GM19438 (cell line): ENCODE measurements around the gene SPCS1.
"Not testable (repeated sequence)": the region's sequence is repeated elsewhere in the genome, so short reads cannot be mapped to it uniquely, and the experiment has no call there.

Source experiments
- ATAC-seq: cut with Tn5 transposase; IDR thresholded peaks from one replicate; pipeline ENCODE4 v1.9.1; 2021; ENCODE audit warnings: low read depth; ENCODE audit not compliant: unreplicated experiment

SPCS1 gene

DNA sequence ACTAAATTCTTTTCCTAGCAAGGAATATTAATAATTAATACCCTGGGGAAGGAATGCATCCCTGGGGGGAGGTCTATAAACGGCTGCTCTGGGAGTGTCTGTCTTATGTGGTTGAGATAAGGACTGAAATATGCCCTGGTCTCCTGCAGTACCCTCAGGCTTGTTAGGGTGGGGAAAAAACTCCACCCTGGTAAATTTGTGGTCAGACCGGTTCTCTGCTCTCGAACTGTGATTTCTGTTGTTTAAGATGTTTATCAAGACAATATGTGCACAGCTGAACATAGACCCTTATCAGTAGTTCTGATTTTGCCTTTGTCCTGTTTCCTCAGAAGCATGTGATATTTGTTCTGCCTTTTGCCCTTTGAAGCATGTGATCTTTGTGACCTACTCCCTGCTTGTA is 22.8 kb downstream of the SPCS1 start:
- not testable (repeated sequence) for ATAC-seq

DNA sequence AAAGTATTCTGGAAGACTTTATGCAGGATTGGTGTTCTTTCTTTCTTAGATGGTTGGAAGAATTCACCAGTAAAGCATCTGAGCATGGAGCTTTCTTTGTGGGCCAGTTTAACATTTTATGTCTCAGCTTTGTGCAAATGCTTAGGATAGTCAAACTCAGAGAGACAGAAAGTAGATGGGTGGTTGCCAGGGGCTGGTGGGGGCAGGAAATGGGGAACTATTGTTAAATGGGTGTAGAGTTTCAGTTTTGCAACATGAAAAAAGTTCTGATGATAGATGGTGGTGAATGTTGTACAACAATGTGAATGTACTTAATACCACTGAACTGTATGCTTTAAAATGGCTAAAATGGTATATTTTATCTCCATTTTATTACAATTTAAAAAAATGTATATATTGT is 24.8 kb downstream of the SPCS1 start:
- ATAC-seq, result no peak

DNA sequence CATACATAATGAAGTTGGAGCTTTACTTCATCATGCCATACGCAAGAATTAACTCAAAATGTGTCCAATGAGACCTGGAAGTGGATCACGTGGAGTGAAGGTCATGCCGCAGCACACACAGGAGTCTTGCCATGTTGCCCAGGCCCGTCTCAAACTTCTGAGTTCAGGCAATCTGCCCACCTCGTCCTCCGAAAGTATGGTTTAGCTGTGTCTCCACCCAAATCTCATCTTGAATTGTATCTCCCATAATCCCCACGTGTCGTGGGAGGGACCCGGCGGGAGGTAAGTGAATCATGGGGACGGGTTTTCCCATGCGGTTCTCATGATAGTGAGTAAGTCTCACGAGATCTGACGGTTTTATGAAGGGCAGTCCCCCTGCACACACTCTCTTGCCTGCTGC is 25.7 kb downstream of the SPCS1 start:
- ATAC-seq, result no peak

DNA sequence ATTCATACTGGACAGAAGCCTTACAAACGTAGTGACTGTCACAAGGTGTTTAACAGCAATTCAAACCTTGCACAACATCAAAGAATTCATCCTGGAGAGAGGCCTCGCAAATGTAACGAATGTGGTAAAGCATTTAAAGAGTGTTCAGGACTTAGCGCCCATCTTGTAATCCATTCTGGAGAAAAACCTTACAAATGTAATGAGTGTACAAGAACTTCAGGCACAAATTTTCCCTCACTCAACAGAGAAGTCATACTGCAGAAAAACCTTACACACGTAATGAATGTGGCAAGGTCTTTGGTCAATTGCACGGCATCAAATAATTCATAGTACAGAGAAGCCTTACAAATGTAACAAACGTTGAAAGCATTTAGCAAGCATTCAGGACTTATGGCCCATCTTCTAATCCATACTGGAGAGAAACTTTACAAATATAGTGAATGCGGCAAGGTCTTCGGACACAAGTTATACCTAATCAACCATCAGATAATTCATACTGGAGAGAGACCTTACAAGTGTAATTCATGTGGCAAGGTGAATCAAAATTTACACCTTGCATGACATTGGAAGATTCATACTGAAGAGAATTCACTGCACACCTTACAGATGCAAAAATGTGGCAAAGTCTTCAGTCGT is 27.5 kb downstream of the SPCS1 start:
- no peak for ATAC-seq

DNA sequence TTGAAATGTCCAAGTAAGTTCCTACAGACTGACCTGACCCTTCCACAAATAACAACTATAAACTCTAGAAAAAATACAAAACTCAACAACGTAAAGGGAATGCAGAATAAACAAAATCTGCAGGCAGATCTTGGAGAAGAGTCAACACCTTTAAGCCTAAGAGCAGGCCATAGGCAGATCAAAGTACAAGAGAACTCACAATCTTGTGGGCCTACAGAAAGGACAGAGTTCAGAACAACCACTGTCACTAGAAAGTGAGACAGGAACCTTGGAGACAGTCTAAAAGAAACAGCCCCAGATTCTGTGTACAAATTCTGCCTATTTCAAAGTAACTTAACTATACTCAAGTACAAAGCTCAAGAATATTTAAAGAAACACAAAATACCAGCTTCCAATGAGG is 33.8 kb downstream of the SPCS1 start:
- ATAC-seq, result no peak

DNA sequence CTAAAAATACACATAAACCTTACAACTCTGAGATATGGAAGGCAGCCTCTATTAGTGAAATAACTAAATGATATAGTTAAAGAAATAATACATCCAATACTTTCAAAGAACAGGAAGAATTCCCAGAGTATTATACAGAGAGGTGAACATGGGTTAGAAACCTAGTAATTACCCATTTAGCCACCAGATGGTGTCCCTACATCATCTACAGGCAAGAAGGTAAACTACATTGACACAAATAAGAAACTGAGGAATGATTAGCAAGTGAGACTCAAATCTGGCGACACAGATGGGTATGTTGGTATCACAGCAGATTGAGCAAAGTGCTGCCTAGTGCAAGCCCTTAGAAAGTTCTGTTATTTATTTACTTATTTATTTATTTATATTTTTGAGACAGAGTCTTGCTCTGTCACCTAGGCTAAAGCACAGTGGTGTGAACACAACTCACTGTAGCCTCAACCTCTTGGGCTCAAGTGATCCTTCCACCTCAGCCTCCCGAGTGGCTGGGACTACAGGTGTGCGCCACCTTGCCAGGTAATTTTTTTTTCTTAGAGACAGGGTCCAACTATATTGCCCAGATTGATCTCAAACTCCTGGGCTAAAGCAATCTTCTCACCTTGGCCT is 36.6 kb downstream of the SPCS1 start:
- ATAC-seq, result no peak

DNA sequence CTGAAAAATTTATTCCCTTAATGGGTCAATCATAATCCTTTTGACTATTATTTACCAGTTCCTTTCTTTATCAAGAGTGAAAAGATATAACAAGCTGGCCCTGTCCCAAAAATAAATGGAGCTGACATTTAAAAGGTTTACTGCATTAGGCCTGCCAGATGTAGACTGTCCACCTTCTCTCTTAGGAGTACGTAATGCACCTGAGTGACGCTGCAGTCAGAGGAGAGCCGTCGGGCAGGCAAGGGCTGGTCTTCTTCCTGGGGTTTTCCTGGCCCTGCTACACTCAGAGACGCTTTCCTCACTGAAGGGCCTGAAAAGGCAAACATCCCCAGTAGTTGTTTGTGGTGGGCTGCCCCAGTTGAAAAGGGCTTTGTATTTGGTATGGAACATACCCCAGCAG is 37.2 kb downstream of the SPCS1 start:
- ATAC-seq, result no peak

DNA sequence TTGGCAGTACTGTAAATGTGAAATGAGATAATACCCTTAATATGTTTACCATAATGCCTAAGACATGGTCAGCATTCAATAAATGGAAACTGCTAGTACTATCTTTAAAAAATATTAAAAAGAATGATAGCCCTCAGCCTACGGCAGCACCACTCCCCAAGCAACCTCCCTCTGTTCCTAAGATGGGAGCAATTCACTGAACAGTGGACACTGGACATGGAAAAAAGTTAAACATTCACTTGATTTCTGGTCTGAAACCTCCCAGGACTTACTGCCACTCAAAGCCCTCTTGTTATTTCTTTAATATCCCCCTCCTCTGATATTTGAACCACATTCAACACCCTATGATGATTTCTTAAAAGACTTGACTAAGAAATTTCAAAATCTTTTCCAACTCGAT is 37.8 kb downstream of the SPCS1 start:
- no peak for ATAC-seq

DNA sequence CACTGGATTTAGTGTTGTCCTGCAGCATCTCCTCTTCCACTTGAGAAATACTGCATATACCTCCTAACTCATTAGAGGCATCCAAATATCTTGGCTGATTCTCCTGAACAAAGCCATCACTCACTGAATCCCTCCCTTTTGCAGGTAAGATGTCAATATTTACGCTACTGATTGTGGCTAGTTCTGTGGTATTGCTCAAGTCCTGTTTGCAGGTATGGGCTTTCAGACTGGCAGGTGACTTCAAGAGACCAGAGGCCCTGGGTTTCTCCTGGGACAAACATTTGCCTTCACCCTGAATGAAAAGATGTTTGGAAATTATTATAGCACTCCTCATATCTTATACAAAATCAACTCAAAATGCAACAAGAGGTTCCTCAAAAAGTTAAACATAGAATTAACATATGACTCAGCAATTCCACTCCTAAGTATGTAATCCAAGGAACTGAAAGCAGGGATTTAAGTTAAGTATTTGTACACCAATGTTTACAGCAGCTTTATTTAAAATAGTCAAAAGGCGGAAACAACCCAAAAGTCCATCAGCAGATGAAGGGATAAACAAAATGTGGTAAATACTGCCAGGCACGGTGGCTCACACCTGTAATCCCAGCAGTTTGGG is 46.2 kb downstream of the SPCS1 start:
- ATAC-seq, result no peak

DNA sequence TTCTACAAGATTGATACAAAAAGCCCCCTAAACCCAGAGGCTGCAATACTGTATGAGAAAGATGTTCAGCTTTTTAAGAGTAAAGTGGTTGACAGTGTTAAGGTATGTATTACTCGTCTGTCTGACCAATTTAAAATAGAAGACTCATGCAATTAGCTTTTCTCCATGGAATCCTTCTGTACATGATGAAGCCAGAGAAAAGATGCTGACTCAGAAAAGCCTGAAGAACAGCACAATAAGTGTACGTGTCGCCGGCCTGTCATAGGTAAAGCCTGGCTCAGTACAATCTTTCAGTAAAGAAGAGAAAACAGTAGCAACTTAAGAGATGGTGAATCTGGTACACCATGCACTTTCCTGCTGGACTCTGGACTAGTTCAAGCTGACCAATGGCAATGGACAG is 48.5 kb downstream of the SPCS1 start:
- ATAC-seq, result no peak

DNA sequence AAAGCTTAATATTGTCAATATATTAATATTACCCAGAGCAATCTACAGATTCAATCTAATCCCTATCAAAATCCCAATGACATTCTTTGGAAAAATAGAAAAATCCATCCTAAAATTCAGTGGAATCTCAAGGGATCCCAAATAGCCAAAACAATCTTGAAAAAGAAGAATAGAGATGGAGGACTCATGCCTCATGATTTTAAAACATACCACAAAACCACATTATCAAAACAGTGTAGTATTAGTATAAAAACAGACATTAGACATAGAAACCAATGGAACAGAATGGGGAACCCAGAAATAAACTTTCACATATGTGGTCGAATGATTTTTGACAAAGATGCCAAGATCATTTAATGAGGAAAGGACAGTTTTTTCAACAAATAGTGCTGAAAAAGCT is 50.2 kb downstream of the SPCS1 start:
- no peak for ATAC-seq
